Activated CD4-positive, alpha-beta memory T cell treated with anti-CD3 and anti-CD28 coated beads for 36 hours (primary cell): ENCODE results near the gene PIK3C2G. TPM values are rescaled to one million over a fixed set of nuclear protein-coding genes. Genes with fewer than 3 reads are reported as not detected.

Experiments used
- CTCF ChIA-PET: fragments of 350-600 bp; sonication (Branson Sonifier 250); formaldehyde crosslinking; loops from one replicate; lab custom pipeline; 2021; ENCODE audit warnings: antibody characterized with exemption, inconsistent platforms; lab: Charles Lee
- POLR2A ChIA-PET: fragments of 350-600 bp; sonication (Branson Sonifier 250); formaldehyde crosslinking; loops from one replicate; lab custom pipeline; 2021; ENCODE audit warnings: antibody characterized with exemption; lab: Charles Lee
- DNase-seq: peaks from one replicate; pipeline ENCODE4 v3.0.0-alpha.2; 2020
- H3K27ac Mint-ChIP-seq: one replicate; pipeline ENCODE4 v1.8.0; 2021; ENCODE audit warnings: mixed read lengths
- H3K27me3 Mint-ChIP-seq: one replicate; pipeline ENCODE4 v1.8.0; 2021; ENCODE audit warnings: mixed read lengths
- H3K36me3 Mint-ChIP-seq: one replicate; pipeline ENCODE4 v1.8.0; 2021; ENCODE audit warnings: mixed read lengths
- H3K4me1 Mint-ChIP-seq: one replicate; pipeline ENCODE4 v1.8.0; 2021; ENCODE audit warnings: low read depth, mixed read lengths
- H3K4me3 Mint-ChIP-seq: one replicate; pipeline ENCODE4 v1.8.0; 2021; ENCODE audit warnings: mild to moderate bottlenecking, mixed read lengths
- H3K9me3 Mint-ChIP-seq: one replicate; pipeline ENCODE4 v1.8.0; 2021; ENCODE audit warnings: mixed read lengths
- intact Hi-C: fragments of 100-400 bp; cut with micrococcal nuclease; formaldehyde crosslinking; loops from one replicate; pipeline ENCODE4 v1.15.1; 2023
- total RNA-seq, 2 experiments: library from RNA; stranded (reverse); gene quantifications; one replicate each; pipeline ENCODE4 v1.2.3, GENCODE V29; 2021

Gene PIK3C2G
- total RNA-seq, 2 experiments from 2014 or later, result not detected

DNA sequence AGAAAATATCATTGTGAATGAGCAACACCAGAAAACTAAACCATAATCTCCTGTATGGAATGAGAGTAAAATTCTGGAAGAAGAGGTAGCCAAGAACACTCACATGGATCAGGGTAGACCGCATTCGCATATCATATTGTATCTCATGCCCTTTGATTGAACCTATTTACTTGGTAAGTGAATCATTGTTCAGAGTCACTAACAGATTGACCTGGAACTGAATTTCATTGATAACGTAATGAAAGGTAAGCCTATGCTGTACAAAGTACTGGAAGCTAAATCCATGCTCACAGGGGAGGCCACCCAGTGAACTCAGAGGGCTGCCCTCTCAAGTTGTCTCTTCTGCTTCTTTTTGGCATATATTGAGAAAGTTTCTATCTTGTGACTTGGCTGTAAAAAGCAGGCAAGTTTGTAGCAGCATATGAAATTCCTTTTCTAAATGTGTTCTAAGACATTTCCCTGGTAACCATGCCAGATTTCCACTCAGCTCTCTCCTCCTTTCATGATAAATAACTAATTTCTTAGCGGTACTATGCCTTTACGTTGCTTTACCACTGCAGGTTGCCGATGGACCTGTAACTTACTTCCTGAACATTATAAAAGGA, 385.1 kb downstream of the PIK3C2G start:
- H3K36me3 Mint-ChIP-seq, result no peaks in the 10 kb centered on the region
- DNase-seq, result no peak
- POLR2A ChIA-PET, result no interaction called here
- H3K4me3 Mint-ChIP-seq, result no peak overlapping the region
- CTCF ChIA-PET, result no interaction called here
- intact Hi-C loops, result no loop called here
- H3K4me1 Mint-ChIP-seq, result no peaks in the 10 kb centered on the region
- no peak overlapping the region for H3K27ac Mint-ChIP-seq
- peaks cover 3% of the 10 kb centered on the region for H3K9me3 Mint-ChIP-seq
- H3K27me3 Mint-ChIP-seq, result no peaks in the 10 kb centered on the region

DNA sequence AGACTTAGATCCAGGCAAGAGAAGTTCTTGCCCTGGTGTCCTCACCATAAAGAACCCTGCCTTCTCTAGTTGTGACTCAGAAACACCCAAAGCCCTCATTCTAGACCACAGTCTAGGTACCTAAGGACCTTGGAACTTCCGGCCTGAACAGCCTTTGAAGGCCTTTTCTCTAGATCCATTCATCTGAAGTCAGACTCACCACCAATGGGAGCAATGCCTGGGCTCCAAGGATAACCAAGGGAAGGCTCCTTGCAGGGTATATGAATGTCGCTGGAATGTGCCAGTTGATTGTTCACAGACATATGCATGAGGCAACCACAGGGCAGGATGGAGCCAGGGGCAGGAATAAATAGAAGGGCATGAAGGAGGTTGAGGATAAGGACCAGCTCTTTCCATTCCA, 390.2 kb downstream of the PIK3C2G start:
- Mint-ChIP-seq H3K27ac (no peak overlapping the region), H3K27me3 (no peaks in the 10 kb centered on the region), H3K36me3 (no peaks in the 10 kb centered on the region), H3K4me1 (no peaks in the 10 kb centered on the region), H3K9me3 (peaks cover 3% of the 10 kb centered on the region), H3K4me3 (no peak overlapping the region)
- intact Hi-C loops, result no loop called here
- POLR2A ChIA-PET, result no interaction called here
- CTCF ChIA-PET, result no interaction called here
- DNase-seq, result no peak

DNA sequence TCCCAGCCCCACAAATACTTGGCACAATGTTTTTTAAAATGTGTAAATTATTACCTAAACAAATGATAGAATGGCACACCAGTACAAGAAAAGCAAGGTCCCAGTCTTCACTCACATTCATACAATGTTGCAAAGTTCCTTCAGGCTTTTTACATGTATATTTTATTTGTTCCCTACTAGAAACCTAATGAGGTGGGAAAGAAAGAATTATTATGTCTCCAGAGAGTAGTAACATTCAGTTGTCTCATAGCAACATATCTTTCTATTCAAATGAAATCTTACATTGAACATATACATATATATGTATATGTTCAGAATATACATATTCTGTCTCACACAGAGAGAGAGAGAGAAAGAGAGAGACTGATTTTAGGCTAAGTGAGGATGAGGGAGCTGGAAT, 391.3 kb downstream of the PIK3C2G start:
- Mint-ChIP-seq H3K36me3 (no peaks in the 10 kb centered on the region), H3K9me3 (peaks cover 13% of the 10 kb centered on the region), H3K27me3 (no peaks in the 10 kb centered on the region), H3K27ac (no peak overlapping the region), H3K4me3 (no peak overlapping the region), H3K4me1 (no peaks in the 10 kb centered on the region)
- intact Hi-C loops, result no loop called here
- no peak for DNase-seq
- ChIA-PET CTCF (no interaction called here), POLR2A (no interaction called here)

DNA sequence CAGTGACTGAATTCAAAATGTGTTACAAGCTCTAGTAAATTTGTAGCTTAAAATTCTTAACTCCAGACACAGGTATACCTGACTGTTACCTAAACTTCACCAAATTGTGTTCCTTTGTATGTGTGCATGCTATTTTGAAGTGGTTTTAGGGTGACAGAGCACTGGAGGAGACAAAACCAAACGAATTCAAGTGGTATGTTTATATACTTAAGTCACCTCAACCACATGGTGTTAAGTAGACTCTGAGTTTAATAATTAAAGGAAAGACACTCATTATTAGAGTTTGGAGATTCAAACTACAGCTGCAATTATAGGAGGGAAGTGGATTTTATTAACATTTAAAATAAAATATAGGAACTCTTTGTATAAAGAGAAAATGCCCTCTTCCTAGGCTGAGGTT, 392.1 kb downstream of the PIK3C2G start:
- POLR2A ChIA-PET, result no interaction called here
- CTCF ChIA-PET, result no interaction called here
- peaks cover 21% of the 10 kb centered on the region for H3K9me3 Mint-ChIP-seq
- no peak overlapping the region for H3K4me3 Mint-ChIP-seq
- no peak overlapping the region for H3K27ac Mint-ChIP-seq
- no peak for DNase-seq
- H3K36me3 Mint-ChIP-seq, result no peaks in the 10 kb centered on the region
- no peaks in the 10 kb centered on the region for H3K4me1 Mint-ChIP-seq
- intact Hi-C loops, result no loop called here
- H3K27me3 Mint-ChIP-seq, result no peaks in the 10 kb centered on the region

DNA sequence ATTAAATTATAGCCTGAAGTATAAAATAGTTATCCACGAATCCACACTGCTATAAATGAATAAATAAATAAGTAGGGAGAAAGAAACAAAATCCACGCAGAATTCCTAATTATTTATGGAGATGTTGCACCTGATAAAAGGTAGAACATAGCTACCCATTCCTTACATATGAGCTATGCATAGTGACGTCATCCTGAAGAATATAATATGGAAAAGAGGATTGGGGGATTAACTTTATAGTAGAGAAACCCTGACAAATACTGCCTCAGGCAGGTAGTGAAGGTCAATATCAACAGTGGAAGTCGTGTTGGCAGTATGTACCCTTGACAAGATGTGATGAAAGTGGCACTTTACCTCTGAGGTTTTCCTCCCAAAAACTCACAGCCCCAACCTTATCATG, 394.0 kb downstream of the PIK3C2G start:
- H3K4me3 Mint-ChIP-seq, result no peak overlapping the region

DNA sequence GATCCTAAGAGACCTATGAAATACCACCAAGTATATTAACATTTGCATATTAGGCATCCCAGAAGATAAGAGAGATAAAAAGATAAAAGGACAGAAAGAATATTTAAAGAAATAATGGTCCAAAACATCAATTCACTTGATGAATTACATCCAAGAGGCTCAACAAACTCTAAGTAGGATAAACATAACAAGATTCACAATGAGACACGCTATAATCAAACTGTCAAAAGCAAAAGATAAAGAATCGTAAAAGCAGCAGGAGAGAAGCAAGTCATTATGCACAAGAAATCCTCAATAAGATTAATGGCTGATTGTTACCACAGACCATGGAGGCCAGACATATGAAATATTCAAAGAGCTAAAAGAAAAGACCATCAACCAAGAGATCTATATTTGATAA, 396.9 kb downstream of the PIK3C2G start:
- ChIA-PET POLR2A (no interaction called here), CTCF (no interaction called here)
- H3K27ac Mint-ChIP-seq, result no peak overlapping the region
- DNase-seq, result no peak
- no peaks in the 10 kb centered on the region for H3K36me3 Mint-ChIP-seq
- H3K4me3 Mint-ChIP-seq, result no peak overlapping the region
- no peaks in the 10 kb centered on the region for H3K4me1 Mint-ChIP-seq
- intact Hi-C loops, result no loop called here
- peaks cover 38% of the 10 kb centered on the region for H3K9me3 Mint-ChIP-seq
- H3K27me3 Mint-ChIP-seq, result no peaks in the 10 kb centered on the region

More for the DNA sequence above, 394.0 kb downstream of the PIK3C2G start:
- DNase-seq, result no peak
- H3K36me3 Mint-ChIP-seq, result no peaks in the 10 kb centered on the region
- POLR2A ChIA-PET, result no interaction called here
- intact Hi-C loops, result no loop called here
- no peaks in the 10 kb centered on the region for H3K27me3 Mint-ChIP-seq
- H3K27ac Mint-ChIP-seq, result no peak overlapping the region
- peaks cover 30% of the 10 kb centered on the region for H3K9me3 Mint-ChIP-seq
- CTCF ChIA-PET, result no interaction called here
- H3K4me1 Mint-ChIP-seq, result no peaks in the 10 kb centered on the region

DNA sequence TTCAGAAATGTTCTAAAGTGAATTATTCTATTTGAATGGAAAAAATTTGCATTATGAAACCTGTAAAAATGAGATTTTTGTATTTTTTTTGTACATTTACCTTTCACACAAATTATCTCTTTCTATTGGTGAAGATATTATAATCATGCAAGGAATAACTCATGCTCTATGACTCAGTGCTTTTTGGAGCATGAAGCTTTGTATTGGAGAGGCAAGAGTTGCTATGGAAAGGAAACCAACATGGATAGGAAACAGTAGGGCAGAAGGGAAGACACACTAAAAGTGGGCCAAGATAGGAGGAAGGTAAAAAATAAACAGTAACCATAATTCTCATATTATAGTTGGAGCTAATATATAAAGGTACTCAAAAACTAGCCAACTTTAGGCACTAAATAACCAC, 397.5 kb downstream of the PIK3C2G start:
- Mint-ChIP-seq H3K27ac (no peak overlapping the region), H3K4me3 (no peak overlapping the region), H3K36me3 (no peaks in the 10 kb centered on the region), H3K4me1 (no peaks in the 10 kb centered on the region), H3K27me3 (no peaks in the 10 kb centered on the region), H3K9me3 (peaks cover 38% of the 10 kb centered on the region)
- ChIA-PET POLR2A (no interaction called here), CTCF (no interaction called here)
- intact Hi-C loops, result no loop called here
- no peak for DNase-seq

DNA sequence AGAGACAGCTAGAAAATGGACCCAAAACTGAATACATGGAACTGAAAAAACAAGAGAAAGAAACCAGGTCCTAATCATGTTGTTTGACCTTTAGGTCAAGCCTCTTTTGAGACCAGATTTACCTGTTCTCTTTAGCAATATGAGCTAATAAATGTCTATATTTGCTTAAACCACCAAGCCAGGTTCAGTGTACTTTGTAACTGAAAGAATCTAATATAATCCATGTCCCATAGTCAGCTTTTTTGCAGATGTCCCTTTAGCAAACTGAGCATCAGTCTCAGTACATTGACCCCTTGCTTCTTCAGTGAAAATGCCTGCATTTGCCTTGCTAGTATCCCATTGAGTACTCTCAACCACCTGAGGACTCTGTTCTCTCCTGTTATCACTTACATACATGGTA, 414.8 kb downstream of the PIK3C2G start:
- H3K4me1 Mint-ChIP-seq, result no peaks in the 10 kb centered on the region
- peaks cover 2% of the 10 kb centered on the region for H3K9me3 Mint-ChIP-seq
- DNase-seq, result no peak
- ChIA-PET POLR2A (no interaction called here), CTCF (interaction anchor here (0.6 kb wide), 1 partner anchor 10 kb away, joined by 3 read pairs; no protein-coding TSS in a partner anchor)
- H3K27ac Mint-ChIP-seq, result no peak overlapping the region
- H3K27me3 Mint-ChIP-seq, result no peaks in the 10 kb centered on the region
- H3K4me3 Mint-ChIP-seq, result no peak overlapping the region
- no peaks in the 10 kb centered on the region for H3K36me3 Mint-ChIP-seq
- intact Hi-C loops, result no loop called here

DNA sequence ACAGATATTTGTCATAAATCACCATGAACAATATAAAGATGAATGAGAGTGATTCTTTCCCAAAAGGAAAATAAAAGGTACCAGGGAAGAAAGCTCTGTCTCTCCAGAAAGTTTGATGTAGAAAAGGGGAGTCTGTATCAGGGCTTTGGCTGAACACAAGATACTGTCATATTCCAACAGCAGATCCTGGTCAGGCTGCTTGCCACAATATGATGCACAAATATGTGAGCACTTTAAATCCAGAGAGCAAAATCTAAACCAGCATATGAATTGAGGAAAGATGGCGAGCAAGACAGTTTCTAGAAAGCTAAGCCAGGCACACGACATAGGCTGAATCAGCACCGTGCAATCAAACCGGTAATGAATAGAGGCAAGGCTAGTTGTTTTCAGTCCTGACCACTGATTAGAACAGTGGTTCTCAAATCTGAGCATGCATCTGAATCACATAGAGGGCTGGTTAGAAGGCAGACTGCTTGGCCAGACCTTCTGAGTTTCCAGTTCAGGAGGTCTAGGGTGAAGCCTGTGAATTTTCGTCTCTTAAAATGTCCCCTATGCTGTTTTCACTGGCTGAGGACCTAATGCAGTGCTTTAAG, 415.8 kb downstream of the PIK3C2G start:
- CTCF ChIA-PET, result no interaction called here
- Mint-ChIP-seq H3K36me3 (no peaks in the 10 kb centered on the region), H3K4me3 (no peak overlapping the region), H3K27ac (no peak overlapping the region), H3K27me3 (no peaks in the 10 kb centered on the region), H3K4me1 (no peaks in the 10 kb centered on the region), H3K9me3 (peaks cover 2% of the 10 kb centered on the region)
- intact Hi-C loops, result no loop called here
- no peak for DNase-seq
- POLR2A ChIA-PET, result no interaction called here

DNA sequence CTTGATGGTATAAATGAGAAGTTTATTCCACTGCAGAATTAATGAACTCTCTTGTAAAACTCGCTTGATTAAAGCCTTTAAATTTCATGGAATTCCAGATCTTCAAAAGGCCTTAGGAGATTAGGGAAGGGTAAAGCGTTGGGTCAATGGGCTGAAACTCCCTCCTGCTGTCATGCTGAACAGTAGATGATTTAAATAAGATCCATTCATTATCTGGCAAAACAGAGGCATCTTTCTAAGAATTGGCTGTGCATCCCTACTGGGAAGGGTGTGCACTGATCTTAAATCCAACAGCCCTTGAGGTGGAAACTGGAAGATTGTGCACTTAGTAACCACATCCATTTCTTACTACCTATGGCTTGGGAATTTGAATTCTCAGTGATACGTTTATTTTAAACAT, 420.5 kb downstream of the PIK3C2G start:
- Mint-ChIP-seq H3K4me3 (no peak overlapping the region), H3K9me3 (no peaks in the 10 kb centered on the region), H3K36me3 (no peaks in the 10 kb centered on the region), H3K27ac (no peak overlapping the region), H3K4me1 (no peaks in the 10 kb centered on the region), H3K27me3 (no peaks in the 10 kb centered on the region)
- ChIA-PET POLR2A (no interaction called here), CTCF (no interaction called here)
- intact Hi-C loops, result no loop called here
- no peak for DNase-seq

DNA sequence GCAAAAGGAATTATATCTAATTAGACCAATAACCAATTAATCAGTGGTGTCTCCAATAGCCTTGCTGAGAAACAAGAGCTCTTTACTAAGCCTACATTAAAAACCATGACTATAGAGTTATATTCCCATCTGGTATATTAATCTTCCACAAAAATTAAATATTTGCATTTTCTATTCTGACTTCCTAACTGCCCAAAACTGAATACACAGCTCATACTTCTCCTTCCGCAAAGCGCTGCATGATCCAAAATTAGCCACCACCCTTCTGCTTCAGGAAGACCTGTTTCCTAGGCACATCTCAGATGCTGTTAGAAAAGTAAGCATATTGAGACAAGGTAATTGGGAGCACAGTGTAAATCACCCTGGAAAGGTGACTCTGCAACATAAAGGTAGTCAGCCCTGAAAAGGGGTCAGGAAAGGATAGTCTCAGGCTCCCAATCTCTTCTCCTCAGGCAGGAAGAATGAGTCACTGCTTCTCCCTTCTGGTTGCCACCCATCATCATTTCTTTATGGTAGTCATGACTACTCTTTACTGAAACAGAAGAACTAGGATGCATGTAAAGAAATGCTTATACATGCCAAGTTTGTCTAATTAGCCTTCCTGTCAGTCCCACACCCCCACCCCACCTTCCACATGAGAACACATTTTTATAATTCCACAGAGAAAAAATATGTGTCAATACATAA, 422.2 kb downstream of the PIK3C2G start:
- POLR2A ChIA-PET, result no interaction called here

DNA sequence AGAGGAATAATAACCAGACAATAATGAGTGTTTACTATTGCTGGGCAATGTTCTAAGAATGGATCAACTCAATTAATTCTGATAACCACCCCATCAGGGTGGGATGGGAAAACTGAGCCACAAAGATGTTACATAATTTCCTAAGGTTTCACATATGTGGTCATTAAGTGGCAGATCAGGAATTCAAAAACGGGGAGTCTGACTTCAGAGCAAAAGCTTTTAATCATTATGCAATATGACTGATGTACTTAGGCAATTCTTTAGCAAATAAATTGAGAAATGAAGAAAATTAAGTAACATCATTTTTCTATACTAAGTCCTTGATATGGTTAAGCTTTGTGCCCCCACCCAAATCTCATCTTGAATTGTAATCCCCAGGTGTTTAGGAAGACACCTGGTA, 423.1 kb downstream of the PIK3C2G start:
- intact Hi-C loops, result no loop called here
- ChIA-PET POLR2A (no interaction called here), CTCF (no interaction called here)
- Mint-ChIP-seq H3K27me3 (no peaks in the 10 kb centered on the region), H3K27ac (no peak overlapping the region), H3K4me3 (no peak overlapping the region), H3K36me3 (no peaks in the 10 kb centered on the region), H3K4me1 (no peaks in the 10 kb centered on the region), H3K9me3 (no peaks in the 10 kb centered on the region)
- no peak for DNase-seq

More for the DNA sequence above, 422.2 kb downstream of the PIK3C2G start:
- H3K4me3 Mint-ChIP-seq, result no peak overlapping the region
- intact Hi-C loops, result no loop called here
- no peaks in the 10 kb centered on the region for H3K9me3 Mint-ChIP-seq
- no peak for DNase-seq
- H3K4me1 Mint-ChIP-seq, result no peaks in the 10 kb centered on the region
- H3K36me3 Mint-ChIP-seq, result no peaks in the 10 kb centered on the region
- no peaks in the 10 kb centered on the region for H3K27me3 Mint-ChIP-seq
- no peak overlapping the region for H3K27ac Mint-ChIP-seq
- CTCF ChIA-PET, result no interaction called here

DNA sequence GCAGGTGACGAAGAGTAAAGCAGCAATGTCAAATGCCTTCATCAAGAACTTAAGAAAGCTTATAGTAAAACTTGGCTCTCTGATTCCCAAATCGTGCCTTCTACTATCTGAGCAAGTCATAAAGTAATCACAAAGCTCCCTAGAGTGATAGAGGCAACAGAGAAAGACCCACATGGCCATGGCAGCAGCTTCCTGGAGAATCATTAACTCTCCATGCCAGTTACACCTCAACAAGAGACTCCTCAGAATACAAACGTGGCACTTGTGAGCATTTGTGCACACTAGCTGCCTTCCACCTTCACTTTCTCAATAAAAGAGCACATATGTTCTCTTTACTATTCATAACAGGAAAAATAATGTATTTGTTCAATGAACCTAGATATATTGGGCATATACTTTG, 428.5 kb downstream of the PIK3C2G start:
- no peak overlapping the region for H3K4me3 Mint-ChIP-seq
- H3K27ac Mint-ChIP-seq, result no peak overlapping the region
- no peaks in the 10 kb centered on the region for H3K9me3 Mint-ChIP-seq
- ChIA-PET CTCF (no interaction called here), POLR2A (no interaction called here)
- no peak for DNase-seq
- no peaks in the 10 kb centered on the region for H3K4me1 Mint-ChIP-seq
- intact Hi-C loops, result no loop called here
- H3K27me3 Mint-ChIP-seq, result no peaks in the 10 kb centered on the region
- H3K36me3 Mint-ChIP-seq, result no peaks in the 10 kb centered on the region
